GM21381 (cell line): Measurements from ENCODE around the gene NDUFAF2.
"Not testable (repeated sequence)": the region's sequence is repeated elsewhere in the genome, so short reads cannot be mapped to it uniquely, and the experiment has no call there.

Experiments used
- ATAC-seq: cut with Tn5 transposase; IDR thresholded peaks from one replicate; pipeline ENCODE4 v1.9.1; 2021; ENCODE audit warnings: mild to moderate bottlenecking, moderate library complexity; ENCODE audit not compliant: unreplicated experiment

The NDUFAF2 gene, protein sequence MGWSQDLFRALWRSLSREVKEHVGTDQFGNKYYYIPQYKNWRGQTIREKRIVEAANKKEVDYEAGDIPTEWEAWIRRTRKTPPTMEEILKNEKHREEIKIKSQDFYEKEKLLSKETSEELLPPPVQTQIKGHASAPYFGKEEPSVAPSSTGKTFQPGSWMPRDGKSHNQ

DNA sequence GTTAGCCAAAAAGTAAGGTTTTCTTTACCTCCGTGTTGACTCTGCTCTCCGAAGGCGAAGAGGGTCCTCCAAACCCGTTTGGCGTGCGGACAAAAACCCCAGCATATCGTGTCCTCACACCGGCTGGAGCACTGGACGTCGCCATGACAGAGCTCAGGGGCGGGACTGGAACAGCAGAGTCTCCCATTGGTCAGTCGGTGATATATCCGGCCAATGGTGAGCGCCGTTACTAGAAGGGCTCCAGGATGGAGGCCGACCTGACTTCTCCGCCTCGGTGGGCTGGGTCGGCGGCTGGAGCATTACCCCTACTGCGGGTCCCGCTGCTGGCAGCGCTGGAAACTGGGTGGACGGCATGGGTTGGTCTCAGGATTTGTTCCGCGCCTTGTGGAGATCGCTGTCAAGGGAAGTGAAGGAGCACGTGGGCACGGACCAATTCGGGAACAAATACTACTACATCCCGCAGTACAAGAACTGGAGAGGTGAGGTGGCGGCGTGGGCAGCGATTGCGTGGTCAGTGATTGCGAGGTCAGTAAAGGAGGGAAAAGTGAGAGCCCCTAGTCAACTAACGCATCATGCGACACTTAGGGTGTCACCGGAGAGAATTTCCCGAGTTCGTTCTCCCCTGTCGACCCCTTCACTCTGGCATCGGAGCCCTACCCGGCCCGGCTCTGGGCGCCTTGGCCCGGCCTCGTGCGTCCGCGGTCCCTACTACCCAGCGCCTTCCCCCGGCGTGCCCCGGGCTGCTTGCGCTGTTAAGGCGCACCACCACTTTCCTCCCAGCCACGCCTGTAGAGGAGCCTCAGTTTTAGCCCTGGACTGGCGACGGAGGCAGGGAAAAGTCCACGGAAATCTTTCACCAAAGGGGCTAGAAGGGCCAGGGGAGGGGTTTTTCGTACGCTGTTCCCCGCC, at the start of gene NDUFAF2, which contains the start of gene ERCC8:
TSS of gene NDUFAF2 (plus strand) at position 302 of the 909 bp plus-strand sequence. CDS start at position 353, 51 bp downstream.
TSS of gene ERCC8 (minus strand) at position 167 of the 909 bp plus-strand sequence. CDS start at position 105, 62 bp downstream.
- peak; percentile 100 for ATAC-seq

DNA sequence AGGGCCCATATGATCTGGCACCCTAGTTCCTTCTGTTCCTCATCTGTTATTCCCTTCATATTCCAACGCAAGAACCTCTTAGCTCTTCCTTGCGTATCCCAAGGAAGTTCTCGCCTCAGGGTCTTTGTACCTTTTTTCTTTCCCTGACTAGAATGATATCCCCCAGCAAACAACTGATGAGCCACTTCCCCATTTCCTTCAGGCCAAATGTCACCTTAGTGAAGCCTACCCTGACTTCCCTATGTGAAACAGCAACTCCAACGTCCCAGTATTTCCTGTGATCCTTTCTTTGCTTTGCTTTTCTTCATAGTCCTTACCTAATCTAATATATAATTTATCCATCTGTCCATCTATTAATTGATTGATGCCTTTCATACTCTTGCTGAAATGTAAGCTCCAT, 48.0 kb upstream of the NDUFAF2 start:
- ATAC-seq: no peak

DNA sequence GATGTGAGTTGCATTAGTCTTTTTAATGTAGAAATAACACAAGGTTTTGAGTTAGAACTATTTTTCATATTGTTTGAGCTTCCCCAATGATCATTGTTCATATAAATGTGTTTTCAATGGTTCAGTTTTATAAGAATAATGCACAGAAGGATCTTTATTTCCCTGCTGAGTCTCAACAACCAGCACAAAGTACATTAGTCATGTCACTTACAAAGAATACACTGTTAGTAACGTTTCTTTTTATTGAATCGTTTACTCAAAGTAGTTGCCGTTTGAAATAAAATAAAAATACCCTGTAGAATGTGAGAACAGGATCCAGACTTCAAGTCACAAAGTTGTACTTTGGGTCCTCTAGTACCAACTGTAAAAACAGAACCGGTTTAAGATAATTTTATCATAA, 41.6 kb upstream of the NDUFAF2 start:
- ATAC-seq: no peak

DNA sequence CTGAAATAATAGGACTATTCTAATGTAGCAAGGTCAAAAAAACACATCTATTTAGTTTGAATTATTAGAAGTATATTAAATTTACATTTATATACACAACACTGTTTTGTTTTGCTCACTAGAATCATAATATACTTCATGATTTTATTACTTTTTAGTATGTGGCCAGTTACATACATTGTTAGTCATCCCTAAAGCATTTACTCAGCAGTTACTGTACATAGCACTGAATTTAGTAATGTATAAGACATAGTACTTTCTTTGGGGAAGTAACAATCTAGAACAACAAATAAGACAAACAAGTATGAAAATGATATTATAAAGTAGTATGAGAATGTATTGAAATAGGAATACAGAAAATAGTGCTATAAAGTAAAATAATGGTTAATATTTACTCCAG, 28.4 kb upstream of the NDUFAF2 start:
- ATAC-seq: no peak

DNA sequence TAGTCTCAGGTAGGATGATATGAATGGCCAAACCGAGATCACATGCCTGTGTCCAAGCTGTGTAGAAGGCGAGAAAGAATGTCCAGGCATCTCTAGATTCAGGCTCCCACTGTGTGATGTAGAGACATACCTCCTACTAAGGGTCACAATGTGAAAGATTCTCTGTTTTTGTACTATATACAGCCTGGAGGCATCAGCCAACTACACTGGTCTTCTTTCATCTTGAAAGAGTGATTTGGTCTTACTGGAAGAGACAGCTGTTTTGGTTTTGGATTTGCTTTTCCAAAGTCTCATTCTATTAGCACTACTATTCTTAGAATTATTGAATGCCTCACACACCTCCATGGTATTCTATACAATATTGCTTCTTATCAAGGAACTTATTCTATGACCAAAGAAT, 26.5 kb upstream of the NDUFAF2 start:
- no peak for ATAC-seq

DNA sequence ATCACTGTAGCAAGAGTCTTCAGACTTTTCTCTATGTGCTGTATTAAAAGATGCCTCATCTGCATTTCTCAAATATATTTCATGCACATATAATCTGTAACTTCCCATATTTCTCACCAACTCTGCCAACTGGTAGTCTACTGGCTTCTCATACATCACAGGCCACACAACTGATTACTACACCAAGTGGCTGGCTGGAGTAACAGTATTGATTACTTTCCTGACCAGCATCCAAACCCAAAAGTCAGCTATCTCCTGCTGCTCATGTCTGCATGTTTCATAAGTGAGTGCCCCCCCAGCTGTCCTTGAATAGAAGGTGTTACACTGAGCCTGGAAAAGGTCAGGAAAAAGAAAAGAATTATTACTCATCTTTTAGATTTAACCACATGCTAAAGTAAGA, 17.6 kb upstream of the NDUFAF2 start:
- ATAC-seq: no peak

DNA sequence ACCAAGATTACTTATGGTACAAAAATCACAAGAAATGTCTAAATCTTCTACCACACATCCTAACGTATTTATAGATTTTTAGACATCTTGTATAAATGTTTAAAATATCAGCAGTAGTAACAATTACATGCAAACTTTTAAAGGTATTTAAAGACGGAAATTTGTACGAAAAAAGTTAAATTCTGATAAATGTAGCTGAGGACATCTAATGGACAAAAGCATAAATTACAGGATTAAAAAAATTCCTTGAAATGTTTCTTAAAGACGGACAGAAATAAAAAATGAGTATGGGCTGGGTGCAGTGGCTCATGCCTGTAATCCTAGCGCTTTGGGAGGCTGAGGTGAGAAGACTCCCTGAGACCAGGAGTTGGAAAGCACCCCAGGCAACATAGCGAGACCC, 16.0 kb upstream of the NDUFAF2 start:
- no peak for ATAC-seq

DNA sequence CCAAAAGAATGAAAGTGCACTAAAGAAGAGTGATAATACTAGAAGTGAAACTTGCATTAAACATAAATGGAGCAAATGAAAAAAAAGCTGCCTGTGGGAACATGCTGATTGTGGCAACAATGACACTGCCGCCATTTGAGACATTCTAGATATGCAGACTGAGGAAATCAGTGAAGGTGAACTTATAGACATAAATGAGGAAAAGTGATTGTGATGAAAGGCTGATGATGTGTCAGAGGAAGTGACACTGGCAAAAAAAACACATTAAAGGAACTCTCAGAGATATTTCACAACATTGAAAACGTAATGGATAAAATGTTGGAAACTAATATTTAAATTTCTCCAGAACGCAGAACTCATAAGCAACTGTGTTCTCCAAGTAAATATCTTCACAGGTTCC, 1.4 kb upstream of the NDUFAF2 start:
- ATAC-seq: no peak

DNA sequence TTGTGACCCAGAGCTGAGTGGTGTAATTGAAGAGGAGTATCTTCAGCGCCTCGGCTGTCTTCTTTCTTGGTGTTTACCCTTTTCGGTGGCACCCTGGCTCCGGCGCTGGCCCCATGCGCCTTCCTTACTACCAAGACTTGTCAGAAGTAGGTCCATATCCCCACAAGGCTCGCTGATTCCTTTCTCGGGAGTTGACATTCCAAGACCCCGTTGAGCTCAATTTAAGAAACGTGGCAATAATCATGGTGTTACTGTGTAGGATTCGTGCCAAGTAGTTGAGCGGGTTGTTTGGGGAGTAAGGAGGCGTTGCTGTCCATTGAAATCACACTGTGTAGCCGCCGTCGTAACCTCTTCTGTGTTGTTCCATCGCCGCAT, 795 bp downstream of the NDUFAF2 start:
- ATAC-seq: peak; percentile 10

DNA sequence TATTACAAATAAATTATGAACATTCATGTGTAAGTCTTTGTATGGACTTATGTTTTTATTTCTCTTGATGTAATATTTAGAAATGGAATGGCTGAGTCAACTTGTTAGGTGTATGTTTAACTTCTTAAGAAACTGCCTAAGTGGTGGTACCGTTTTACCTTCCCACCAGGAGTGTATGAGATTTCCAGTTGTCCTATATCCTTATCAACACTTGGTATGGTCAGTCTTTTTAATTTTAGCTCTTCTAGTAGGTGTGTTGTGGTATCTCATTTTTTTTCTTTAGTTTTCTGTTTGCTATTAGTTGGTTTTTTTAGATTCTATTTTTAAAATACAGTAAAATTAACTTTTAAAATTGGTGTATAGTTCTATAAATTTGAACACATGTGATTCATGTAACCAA, 3.7 kb downstream of the NDUFAF2 start:
- no peak for ATAC-seq

DNA sequence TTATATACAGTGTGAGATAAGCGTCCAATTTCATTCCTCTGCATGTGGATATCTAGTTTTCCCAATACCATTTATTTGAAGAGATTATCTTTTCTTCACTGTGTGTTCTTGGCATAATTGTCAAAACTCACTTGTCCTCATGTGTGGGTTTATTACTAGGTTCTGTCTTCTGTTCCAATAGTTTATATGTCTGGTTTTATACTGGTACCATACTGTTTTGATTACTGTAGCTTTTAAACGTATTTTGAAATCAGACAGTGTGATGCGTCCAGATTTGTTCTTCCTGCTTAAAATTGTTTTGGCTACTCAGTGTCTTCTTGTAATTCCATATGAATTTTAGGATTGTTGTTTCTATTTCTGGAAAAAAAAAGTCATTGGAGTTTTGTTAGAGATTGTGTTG, 10.2 kb downstream of the NDUFAF2 start:
- no peak for ATAC-seq

DNA sequence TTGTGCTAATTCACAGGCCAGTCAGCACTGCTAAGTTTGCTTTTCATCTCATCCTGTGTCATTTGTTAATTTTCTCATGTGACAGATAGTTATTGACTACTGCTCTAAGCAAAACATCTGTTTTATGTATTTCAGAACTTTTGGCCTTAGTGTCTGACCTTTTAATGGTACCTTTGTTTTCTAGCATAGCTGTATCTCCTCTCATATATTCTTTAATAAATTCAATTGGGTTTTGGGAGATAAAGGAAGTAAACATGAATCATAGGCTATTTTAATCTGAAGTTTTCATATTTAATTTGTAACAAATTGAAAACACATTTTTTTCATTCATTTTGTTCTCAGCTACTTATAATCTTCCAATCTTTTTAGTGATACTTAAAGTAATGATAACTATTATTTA, 13.1 kb downstream of the NDUFAF2 start:
- no peak for ATAC-seq

DNA sequence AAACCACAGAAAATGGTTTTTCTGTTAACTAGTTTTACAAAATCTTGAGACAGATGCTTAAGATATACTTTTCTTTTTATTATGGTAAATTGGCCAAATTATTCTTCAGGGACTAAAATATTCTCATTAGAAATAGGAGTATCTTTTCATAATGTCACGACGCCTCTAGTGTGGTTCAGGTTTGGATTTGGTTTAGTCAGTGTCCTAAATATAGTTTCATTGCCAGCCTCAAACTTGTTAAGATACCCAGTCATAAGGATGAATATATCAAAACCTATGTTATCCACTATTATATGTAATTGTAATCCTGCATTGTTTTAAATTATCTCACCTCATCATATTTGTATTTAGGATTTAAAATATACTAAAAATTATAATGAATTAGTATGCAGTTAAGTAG, 13.7 kb downstream of the NDUFAF2 start:
- ATAC-seq: no peak

DNA sequence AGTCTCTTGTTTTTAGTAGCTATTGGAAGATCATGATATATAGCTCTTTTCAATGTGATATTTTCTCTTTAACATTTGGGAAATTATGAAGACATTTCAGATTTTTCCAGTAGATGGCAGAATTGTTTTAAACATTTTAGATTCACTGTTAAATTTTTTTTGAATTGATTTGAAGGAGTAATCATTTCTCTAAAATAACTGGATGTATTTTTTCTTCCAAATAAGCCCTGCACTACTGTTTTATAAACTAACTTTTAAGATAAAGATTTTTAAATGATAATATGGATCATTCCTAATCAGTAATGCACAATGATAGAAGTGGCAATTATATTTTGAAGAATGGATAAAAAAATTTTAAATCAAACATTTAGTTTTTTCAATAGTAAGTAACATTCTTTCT, 14.2 kb downstream of the NDUFAF2 start:
- ATAC-seq: no peak

DNA sequence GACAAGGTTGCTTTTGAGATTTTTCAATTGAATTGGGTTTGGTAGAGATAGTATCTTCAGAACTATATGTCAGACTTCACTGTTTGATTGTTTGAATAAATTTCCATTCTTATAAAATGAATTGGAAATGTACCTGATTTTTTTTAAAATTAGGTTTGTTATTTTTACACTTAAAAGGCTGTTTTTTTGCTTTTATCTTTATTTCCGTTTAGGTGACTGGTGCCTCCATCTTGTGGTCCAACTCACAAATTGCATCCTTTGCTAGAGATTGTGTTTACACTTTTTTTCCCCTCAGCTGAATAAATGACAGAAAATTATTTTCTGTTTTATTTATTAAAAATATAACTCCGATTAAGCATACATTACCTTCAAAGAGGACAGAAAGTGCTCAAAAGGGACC, 15.6 kb downstream of the NDUFAF2 start:
- no peak for ATAC-seq

DNA sequence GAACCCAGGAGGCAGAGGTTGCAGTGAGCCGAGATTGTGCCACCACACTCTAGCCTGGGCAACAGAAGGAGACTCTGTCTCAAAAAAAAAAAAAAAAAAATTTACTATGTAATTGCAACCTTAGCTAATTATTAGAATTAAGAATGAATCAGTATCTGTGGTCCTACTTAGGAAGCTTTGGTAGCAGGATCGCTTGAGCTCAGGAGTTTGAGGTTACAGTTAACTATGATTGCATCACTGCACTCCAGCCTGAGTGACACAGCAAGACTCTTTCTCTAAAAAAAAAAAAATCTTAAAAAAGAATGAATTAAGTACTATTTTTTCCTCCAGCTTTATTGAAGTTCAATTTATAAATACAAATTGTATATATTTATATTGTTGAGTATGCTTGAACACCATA, 16.7 kb downstream of the NDUFAF2 start:
- no peak for ATAC-seq

DNA sequence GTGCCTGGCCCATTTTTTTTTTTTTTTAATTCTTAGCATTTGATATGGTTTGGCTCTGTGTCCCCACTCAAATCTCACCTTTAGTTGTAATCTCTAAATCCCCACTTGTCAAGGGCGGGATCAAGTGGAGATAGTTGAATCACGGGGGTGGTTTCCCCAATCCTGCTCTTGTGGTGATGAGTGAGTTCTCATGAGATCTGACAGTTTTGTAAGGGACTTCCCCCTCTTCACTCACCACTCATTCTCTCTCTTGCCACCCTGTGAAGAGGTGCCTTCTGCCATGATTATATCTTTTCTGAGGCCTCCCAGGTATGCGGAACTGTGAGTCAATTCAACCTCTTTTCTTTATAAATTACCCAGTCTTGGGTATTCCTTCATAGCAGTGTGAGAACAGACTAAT, 27.2 kb downstream of the NDUFAF2 start:
- ATAC-seq: no peak

DNA sequence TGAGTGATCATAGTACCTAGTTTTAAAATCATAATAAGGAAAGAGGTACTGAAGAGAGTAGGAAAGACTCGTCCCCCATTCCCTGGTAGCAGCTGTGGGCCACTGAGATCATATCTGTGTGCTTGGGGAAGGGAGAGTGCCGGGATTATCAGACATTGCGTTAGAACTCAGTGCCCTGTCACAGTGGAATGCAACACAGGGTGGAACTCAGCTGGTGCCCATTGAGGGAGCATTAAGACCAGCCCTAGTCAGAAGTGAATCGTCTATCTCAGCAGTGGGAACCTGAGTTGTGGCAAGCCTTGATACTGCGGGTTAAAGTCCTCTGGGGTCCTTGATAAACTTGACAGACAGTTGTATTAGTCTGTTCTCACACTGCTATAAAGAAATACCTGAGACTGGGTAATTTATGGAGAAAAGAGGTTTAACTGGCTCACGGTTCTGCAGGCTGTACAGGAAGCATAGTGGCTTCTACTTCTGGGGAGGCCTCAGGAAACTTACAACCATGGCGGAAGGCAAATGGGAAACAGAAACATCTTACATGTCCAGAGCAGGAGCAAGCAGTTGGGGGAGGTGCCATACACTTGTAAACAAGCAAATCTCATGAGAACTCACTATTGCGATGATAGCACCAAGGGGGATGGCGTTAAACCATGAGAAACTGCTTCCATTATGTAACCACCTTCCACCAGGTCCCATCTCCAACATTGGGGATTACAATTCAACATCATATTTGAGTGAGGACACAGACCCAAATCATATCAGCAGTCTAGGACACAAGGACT, 33.1 kb downstream of the NDUFAF2 start:
- ATAC-seq: no peak

DNA sequence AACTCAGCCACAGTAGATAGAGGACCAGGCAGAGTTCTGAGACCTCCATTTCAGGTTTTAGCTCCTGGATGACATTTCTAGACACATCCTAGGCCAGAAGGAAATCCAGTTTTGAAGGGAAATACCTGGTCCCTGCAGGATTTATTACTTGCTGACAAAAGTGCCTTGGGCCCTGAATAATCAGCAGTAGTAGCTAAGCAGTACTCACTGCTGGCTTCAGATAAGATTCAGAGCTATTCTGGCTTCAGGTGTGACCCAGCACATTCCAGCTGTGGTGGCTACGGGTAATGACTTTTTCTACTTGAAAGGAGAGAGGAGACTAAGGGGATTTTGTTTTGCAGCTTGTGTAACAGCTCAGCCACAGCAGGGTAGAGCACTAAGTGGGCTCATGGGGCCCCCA, 34.0 kb downstream of the NDUFAF2 start:
- ATAC-seq: no peak

DNA sequence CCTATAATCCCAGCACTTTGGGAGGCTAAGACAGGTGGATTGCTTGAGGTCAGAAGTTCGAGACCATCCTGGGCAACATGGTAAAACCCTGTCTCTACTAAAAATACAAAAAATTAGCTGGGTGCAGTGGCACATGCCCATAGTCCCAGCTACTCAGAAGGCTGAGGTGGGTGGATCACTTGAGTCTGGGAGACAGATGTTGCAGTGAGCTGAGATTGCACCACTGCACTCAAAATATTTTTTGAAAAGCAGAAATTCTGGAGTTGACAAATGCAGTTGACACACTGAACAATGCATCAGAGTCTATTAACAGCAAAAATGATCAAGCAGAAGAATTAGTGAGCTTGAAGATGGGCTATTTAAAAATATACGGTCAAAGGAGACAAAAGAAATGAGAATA, 35.5 kb downstream of the NDUFAF2 start:
- no peak for ATAC-seq

DNA sequence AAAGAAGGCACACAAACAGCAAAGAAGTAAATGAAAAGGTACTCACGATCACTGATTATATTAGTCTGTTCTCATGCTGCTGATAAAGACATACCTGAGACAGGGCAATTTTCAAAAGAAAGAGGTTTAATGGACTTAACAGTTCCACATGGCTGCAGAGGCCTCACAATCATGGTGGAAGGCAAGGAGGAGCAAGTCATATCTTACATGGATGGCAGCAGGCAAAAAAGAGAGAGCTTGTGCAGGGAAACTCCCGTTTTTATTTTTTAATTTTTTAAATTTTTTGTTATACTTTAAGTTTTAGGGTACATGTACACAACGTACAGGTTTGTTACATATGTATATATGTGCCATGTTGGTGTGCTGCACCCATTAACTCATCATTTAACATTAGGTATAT, 37.1 kb downstream of the NDUFAF2 start:
- ATAC-seq: not testable (repeated sequence)

DNA sequence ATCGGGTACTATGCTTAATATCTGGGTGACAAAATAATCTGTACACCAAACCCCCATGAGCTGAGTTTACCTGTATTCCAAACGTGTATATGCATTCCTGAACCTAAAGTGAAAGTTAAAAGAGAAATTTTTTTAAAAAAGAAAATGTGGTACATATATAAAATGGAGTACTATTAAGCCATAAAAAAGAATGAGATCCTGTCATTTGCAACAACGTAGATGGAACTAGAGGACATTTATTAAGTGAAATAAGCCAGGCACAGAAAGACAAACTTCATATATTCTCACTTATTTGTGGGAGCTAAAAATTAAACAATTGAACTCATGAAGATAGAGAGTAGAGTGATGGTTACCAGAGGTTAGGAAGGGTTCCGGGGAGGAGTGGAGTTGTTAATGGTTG, 44.8 kb downstream of the NDUFAF2 start:
- no peak for ATAC-seq
